Nephron (organoid): ENCODE results near the gene CHST9.

Source experiments
- H3K27ac Mint-ChIP-seq, 3 experiments: 2 replicates each; pipeline ENCODE4 v1.8.0; 2020; ENCODE audit warnings: mixed read lengths in 3 of 3, mild to moderate bottlenecking in 2 of 3, moderate library complexity in 1 of 3
- H3K27me3 Mint-ChIP-seq: 2 replicates; pipeline ENCODE4 v1.8.0; 2021; ENCODE audit warnings: low read depth, mild to moderate bottlenecking, moderate library complexity, mixed read lengths
- H3K36me3 Mint-ChIP-seq: 2 replicates; pipeline ENCODE4 v1.8.0; 2020; ENCODE audit warnings: low read depth, mixed read lengths
- H3K4me1 Mint-ChIP-seq: 2 replicates; pipeline ENCODE4 v1.8.0; 2020; ENCODE audit warnings: mixed read lengths
- H3K4me3 Mint-ChIP-seq, 3 experiments: 2 replicates each; pipeline ENCODE4 v1.8.0; 2020; ENCODE audit warnings: mild to moderate bottlenecking in 3 of 3, mixed read lengths in 3 of 3, moderate library complexity in 2 of 3
- H3K9me3 Mint-ChIP-seq: 2 replicates; pipeline ENCODE4 v1.8.0; 2020; ENCODE audit warnings: mixed read lengths
- TF ChIP-seq, protein P1 (sequence below), 3 experiments: fragments of 200-600 bp; sonication (generic); IDR thresholded peaks; one replicate each; pipeline ENCODE4 v1.5.0; 2021; ENCODE audit warnings: antibody characterized with exemption in 3 of 3; ENCODE audit not compliant: unreplicated experiment in 3 of 3

The CHST9 gene

GRCh38 chr18:26919627-26920026, 265.5 kb downstream of the CHST9 start:
- Mint-ChIP-seq H3K27me3 (no peaks in the 10 kb centered on the region), H3K4me1 (peaks cover 37% of the 10 kb centered on the region), H3K4me3 (no peak overlapping the region), H3K27ac (peak overlapping the region; percentile 48 to 70 (median 67)), H3K9me3 (peaks cover 25% of the 10 kb centered on the region), H3K36me3 (peaks cover 11% of the 10 kb centered on the region)
- TF ChIP-seq, protein P1, sequence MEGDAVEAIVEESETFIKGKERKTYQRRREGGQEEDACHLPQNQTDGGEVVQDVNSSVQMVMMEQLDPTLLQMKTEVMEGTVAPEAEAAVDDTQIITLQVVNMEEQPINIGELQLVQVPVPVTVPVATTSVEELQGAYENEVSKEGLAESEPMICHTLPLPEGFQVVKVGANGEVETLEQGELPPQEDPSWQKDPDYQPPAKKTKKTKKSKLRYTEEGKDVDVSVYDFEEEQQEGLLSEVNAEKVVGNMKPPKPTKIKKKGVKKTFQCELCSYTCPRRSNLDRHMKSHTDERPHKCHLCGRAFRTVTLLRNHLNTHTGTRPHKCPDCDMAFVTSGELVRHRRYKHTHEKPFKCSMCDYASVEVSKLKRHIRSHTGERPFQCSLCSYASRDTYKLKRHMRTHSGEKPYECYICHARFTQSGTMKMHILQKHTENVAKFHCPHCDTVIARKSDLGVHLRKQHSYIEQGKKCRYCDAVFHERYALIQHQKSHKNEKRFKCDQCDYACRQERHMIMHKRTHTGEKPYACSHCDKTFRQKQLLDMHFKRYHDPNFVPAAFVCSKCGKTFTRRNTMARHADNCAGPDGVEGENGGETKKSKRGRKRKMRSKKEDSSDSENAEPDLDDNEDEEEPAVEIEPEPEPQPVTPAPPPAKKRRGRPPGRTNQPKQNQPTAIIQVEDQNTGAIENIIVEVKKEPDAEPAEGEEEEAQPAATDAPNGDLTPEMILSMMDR (IDR thresholded peaks at IDR 0.05; ENCODE audit: unreplicated experiment in 3 of 3) = no peak

- H3K4me1 Mint-ChIP-seq = peaks cover 40% of the 10 kb centered on the region
- H3K27me3 Mint-ChIP-seq = no peaks in the 10 kb centered on the region
- peaks cover 11% of the 10 kb centered on the region for H3K36me3 Mint-ChIP-seq
- H3K9me3 Mint-ChIP-seq = peaks cover 25% of the 10 kb centered on the region
- no peak overlapping the region for H3K4me3 Mint-ChIP-seq
- TF ChIP-seq, protein P1 (IDR thresholded peaks at IDR 0.05; ENCODE audit: unreplicated experiment in 3 of 3) = no peak
- H3K27ac Mint-ChIP-seq = peak overlapping the region; percentile 67 to 90 (median 70)
These were observed 265.9 kb downstream of the CHST9 start for GRCh38 chr18:26919201-26919600.

- peak overlapping the region; percentile 29 to 94 (median 45) for H3K27ac Mint-ChIP-seq
- peaks cover 2% of the 10 kb centered on the region for H3K9me3 Mint-ChIP-seq
These were observed 273.3 kb downstream of the CHST9 start for GRCh38 chr18:26911840-26912239.

GRCh38 chr18:26909599-26910290, 275.4 kb downstream of the CHST9 start:
- TF ChIP-seq, protein P1 (IDR thresholded peaks at IDR 0.05; ENCODE audit: unreplicated experiment in 3 of 3) = no peak
- peaks cover 12% of the 10 kb centered on the region for H3K9me3 Mint-ChIP-seq
- H3K4me1 Mint-ChIP-seq = peaks cover 36% of the 10 kb centered on the region
- H3K27me3 Mint-ChIP-seq = no peaks in the 10 kb centered on the region
- H3K4me3 Mint-ChIP-seq = no peak overlapping the region
- peak overlapping the region in 2 of 3 experiments; percentile 9 to 52 for H3K27ac Mint-ChIP-seq
- no peaks in the 10 kb centered on the region for H3K36me3 Mint-ChIP-seq

More at GRCh38 chr18:26911840-26912239, 273.3 kb downstream of the CHST9 start:
- no peaks in the 10 kb centered on the region for H3K36me3 Mint-ChIP-seq
- TF ChIP-seq, protein P1 (IDR thresholded peaks at IDR 0.05; ENCODE audit: unreplicated experiment in 3 of 3) = no peak
- no peak overlapping the region for H3K4me3 Mint-ChIP-seq
- peaks cover 36% of the 10 kb centered on the region for H3K4me1 Mint-ChIP-seq
- no peaks in the 10 kb centered on the region for H3K27me3 Mint-ChIP-seq

DNA sequence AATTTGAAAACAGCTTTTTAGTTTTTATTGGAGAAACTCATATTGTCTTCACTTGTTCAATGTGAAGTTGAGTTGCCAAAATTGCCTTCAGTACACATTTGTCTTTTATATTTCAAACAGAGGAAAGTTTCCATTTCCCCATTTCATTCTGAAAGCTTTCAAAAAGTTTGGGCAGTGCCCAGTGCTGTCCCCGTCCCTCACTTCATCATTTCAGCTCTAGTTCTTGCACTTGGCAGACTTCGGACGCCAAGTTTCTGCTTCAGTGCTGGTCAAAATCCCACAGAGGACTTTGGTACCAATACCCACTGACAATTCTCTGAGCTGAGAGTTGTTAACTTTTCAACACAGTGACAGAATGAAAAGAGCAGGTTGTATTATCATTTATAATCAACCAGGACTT, 276.2 kb downstream of the CHST9 start:
- Mint-ChIP-seq H3K27ac (no peak overlapping the region), H3K4me1 (peaks cover 32% of the 10 kb centered on the region), H3K27me3 (peaks cover 3% of the 10 kb centered on the region), H3K9me3 (peaks cover 19% of the 10 kb centered on the region), H3K4me3 (no peak overlapping the region), H3K36me3 (peaks cover 4% of the 10 kb centered on the region)
- TF ChIP-seq, protein P1 (IDR thresholded peaks at IDR 0.05; ENCODE audit: unreplicated experiment in 3 of 3) = no peak

DNA sequence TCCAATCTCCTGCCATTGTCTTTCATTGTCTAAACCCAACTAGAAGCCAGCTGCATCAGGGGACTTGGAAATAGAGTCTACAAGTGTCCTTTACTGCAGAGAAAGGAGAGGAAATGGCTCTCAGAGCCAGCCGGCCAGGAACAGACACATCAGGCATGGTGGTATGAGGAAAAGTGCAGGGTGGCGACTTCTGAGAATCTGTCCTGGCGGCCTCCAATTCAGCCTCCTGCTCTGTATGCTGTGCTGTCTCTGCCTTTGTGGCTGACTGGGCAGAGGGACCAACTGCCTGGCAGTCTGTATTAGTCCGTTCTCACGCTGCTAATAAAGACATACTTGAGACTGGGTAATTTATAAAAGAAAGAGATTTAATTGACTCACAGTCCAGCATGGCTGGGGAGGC, 282.8 kb downstream of the CHST9 start:
- Mint-ChIP-seq H3K27ac (no peak overlapping the region), H3K27me3 (peaks cover 3% of the 10 kb centered on the region), H3K9me3 (peaks cover 34% of the 10 kb centered on the region), H3K36me3 (peaks cover 4% of the 10 kb centered on the region), H3K4me3 (no peak overlapping the region), H3K4me1 (no peaks in the 10 kb centered on the region)
- TF ChIP-seq, protein P1 (IDR thresholded peaks at IDR 0.05; ENCODE audit: unreplicated experiment in 3 of 3) = no peak
